IPS-20b (cell line): ENCODE results near the gene APBB2.

ENCODE experiments used
- H3K27ac ChIP-seq: one replicate; pipeline ENCODE4 v1.5.1; 2013; ENCODE audit warnings: low read length
- H3K27me3 ChIP-seq: 2 replicates; pipeline ENCODE4 v1.6.1; 2013; ENCODE audit warnings: mild to moderate bottlenecking, low read length, inconsistent platforms; ENCODE audit not compliant: insufficient read depth
- H3K36me3 ChIP-seq: 2 replicates; pipeline ENCODE4 v1.6.1; 2013; ENCODE audit warnings: low read depth, mild to moderate bottlenecking, inconsistent platforms, low read length, moderate library complexity; ENCODE audit not compliant: insufficient read depth
- H3K4me1 ChIP-seq: 2 replicates; pipeline ENCODE4 v1.6.1; 2013; ENCODE audit warnings: mild to moderate bottlenecking, control low read depth, inconsistent platforms, low read length, moderate library complexity; ENCODE audit not compliant: insufficient read depth
- H3K4me3 ChIP-seq: 2 replicates; pipeline ENCODE4 v1.5.1; 2013; ENCODE audit warnings: mild to moderate bottlenecking, low read length, inconsistent platforms
- H3K9ac ChIP-seq: 2 replicates; pipeline ENCODE4 v1.6.1; 2013; ENCODE audit warnings: low read depth, mild to moderate bottlenecking, inconsistent platforms, low read length, moderate library complexity
- H3K9me3 ChIP-seq: 2 replicates; pipeline ENCODE4 v1.6.1; 2013; ENCODE audit warnings: mild to moderate bottlenecking, low read depth, low read length, inconsistent platforms; ENCODE audit not compliant: insufficient read depth

The APBB2 gene

DNA sequence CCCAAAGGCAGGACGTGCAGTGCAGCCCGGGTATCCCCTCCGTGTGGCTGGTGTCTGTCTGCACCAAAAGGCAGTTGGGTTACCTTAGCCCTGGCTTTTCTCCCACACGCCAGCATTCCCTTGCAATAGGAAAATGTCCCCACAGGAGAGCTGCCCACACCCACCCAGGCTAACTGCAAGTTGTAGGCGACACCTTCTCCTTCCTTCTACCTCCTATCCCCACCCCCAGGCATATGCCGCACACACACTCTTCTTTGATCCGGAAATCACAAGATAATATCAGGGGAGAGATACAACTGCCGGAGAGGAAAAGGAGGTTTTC is 444 bp upstream of the APBB2 start:
- H3K9ac ChIP-seq = no peak overlapping the region
- no peaks in the 10 kb centered on the region for H3K36me3 ChIP-seq
- H3K27me3 ChIP-seq = peaks cover 15% of the 10 kb centered on the region
- no peak overlapping the region for H3K27ac ChIP-seq
- H3K4me3 ChIP-seq = peak overlapping the region; percentile 43; the same call in 1 of the 2 replicates
- peaks cover 18% of the 10 kb centered on the region for H3K4me1 ChIP-seq
- H3K9me3 ChIP-seq = no peaks in the 10 kb centered on the region

DNA sequence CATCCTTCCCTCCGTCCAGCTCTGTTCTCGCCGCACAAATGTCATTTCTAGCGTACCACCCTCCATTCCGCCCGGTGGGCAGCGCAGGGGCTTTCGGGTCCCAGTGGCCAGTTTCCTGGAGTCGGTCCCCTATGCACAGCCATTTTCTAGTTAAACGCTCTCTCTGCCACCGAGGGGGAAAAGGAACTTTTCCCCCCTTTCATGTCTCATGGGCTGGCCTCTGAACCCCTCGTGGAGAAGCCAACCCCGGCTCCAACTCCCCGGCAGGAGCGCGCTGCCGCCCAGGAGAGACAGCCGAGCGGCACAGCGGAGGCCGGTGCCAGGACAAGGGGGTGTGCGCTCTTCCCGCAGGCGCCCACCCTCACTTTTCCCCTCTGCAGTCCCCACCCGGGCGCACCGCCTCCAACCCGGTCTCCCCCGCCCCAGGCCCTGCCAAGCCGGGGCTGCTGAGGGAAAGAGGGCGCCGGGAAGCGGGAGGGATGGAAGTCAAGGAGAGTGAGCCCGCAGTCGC is 662 bp downstream of the APBB2 start:
- H3K27me3 ChIP-seq = peaks cover 15% of the 10 kb centered on the region
- no peak overlapping the region for H3K27ac ChIP-seq
- no peaks in the 10 kb centered on the region for H3K36me3 ChIP-seq
- peak overlapping the region; percentile 73; the same call in 1 of the 2 replicates for H3K9ac ChIP-seq
- peak overlapping the region; percentile 86 for H3K4me3 ChIP-seq
- no peaks in the 10 kb centered on the region for H3K9me3 ChIP-seq
- peaks cover 18% of the 10 kb centered on the region for H3K4me1 ChIP-seq

DNA sequence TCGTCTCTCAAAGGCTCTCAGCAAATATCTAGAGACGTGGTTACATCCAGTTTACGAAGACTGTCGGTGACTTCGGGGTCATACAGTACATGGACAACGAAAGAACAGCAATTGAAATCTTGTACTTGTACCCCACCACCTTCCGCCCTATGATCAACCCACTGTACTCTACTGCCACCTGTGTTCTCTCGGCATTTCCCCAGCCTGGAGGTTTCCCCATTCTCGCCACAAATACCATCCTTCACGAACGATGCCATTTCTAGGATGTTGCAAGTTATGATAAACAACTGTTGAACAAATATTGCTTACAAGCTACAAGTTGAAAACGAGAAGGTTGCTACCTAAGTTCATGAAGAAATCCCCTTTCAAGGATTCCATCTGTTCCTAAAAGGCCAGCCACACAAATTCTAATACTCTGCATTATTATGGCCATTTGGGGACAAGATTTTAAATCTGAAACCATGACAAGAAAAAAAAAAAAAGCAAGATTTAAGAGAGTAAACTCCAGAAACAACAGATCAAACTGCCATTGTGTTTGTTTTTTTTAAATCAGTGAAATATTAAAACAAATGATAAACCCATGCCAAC is 1.6 kb downstream of the APBB2 start:
- peak overlapping the region; percentile 73; the same call in 1 of the 2 replicates for H3K9ac ChIP-seq

DNA sequence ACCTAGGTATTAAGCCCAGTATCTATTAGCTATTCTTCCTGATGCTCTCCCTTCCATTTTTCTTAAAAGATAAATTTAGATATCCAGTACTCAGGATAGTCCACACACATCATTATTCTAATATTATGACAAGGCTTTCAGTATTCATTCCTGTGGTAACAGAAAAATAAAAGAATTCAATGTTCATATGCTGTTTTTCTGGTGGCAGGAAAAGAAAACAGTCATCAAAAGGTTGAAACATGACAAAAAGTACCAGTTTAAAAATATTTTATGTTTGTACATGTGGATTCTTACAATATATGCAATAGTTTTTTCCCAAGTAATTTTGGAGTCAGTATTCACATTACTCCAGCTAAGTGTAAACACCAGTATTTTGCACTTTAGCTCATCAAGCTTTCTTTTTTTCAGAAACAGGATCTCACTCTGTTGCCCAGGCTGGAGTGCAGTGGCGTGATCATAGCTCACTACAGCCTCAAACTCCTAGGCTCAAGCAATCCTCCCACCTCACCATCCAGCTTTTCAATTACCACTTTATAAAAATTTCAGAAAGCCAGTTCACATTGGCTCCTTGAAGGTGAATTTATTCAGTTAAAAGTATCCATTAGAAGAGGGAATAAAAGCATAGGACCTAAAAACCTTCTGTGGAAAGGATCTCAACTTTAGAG is 2.3 kb downstream of the APBB2 start:
- no peak overlapping the region for H3K9ac ChIP-seq
- no peak overlapping the region for H3K4me3 ChIP-seq
- no peaks in the 10 kb centered on the region for H3K9me3 ChIP-seq
- no peak overlapping the region for H3K27ac ChIP-seq
- H3K4me1 ChIP-seq = peaks cover 14% of the 10 kb centered on the region
- H3K27me3 ChIP-seq = peaks cover 15% of the 10 kb centered on the region
- no peaks in the 10 kb centered on the region for H3K36me3 ChIP-seq

More for the DNA sequence above, 1.6 kb downstream of the APBB2 start:
- no peaks in the 10 kb centered on the region for H3K36me3 ChIP-seq
- no peaks in the 10 kb centered on the region for H3K9me3 ChIP-seq
- H3K27me3 ChIP-seq = peaks cover 15% of the 10 kb centered on the region
- H3K4me3 ChIP-seq = peak overlapping the region; percentile 86
- H3K4me1 ChIP-seq = peaks cover 18% of the 10 kb centered on the region
- H3K27ac ChIP-seq = no peak overlapping the region

DNA sequence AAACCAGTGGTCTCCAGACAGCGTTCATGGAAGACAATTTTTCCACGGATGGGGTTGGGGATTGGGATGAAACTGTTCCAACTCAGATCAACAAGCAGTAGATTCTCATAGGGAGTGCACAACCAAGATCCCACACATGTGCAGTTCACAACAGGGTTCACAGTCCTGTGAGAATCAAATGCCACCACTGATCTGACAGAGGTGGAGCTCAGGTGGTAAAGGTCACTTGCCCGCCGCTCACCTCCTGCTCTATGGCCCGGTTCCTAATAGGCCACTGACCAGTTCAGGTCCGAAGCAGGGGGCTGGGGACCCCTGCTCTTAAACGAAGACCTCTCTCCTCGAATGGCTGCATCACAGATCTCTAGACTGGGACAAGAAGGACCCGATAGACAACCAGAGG is 4.4 kb downstream of the APBB2 start:
- Histone ChIP-seq H3K4me3 (no peak overlapping the region), H3K9ac (no peak overlapping the region), H3K9me3 (no peaks in the 10 kb centered on the region), H3K4me1 (peaks cover 17% of the 10 kb centered on the region), H3K36me3 (no peaks in the 10 kb centered on the region), H3K27ac (no peak overlapping the region), H3K27me3 (peaks cover 15% of the 10 kb centered on the region)

DNA sequence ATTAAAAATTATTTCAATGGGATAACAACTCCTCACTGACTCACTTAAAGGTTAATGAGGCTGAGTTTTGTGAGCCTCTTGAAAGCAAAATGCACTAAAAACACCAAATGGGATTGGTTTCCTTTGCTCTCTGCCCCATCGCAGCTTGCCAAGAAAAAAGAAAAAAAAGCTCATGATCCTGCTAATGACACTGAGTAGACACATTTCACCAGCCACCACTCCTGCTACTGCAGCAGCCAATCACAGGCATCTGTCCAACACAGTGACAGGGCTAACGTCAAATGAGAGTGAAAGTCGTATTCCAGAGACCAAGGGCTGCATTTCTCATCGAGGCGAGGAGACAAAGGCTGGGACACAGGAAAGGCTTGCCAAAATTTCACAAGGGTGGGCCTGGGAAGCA is 5.2 kb downstream of the APBB2 start:
- no peak overlapping the region for H3K9ac ChIP-seq
- H3K27ac ChIP-seq = no peak overlapping the region
- peaks cover 24% of the 10 kb centered on the region for H3K4me1 ChIP-seq

DNA sequence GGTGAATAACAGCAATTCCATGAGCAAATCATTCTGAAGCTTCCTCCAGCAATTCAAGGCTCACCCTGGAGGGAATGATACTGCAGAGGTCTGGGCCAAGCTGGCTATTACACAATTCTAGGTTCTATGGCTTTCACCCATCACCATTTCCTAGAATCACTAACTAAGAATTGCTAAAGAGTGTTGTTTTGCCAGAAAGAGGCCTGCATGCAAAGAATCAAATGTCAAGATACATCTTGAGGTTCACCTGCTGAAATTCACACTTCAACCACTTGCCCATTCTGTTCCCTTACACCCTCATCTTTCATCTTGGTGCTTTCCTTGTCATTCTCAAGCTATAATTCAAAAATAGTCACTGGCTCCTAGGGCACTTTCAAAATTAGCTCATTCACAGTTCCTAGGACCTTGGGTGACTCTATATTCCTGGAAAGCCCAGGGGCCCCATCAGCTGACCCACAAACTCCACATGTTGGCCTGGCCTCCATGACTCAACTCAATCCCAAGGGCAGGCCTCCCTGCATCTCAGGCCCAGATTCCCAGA is 7.0 kb downstream of the APBB2 start:
- Histone ChIP-seq H3K9me3 (no peaks in the 10 kb centered on the region), H3K27ac (no peak overlapping the region), H3K36me3 (no peaks in the 10 kb centered on the region), H3K9ac (no peak overlapping the region), H3K4me3 (no peak overlapping the region), H3K4me1 (peaks cover 19% of the 10 kb centered on the region), H3K27me3 (peaks cover 3% of the 10 kb centered on the region)

More for the DNA sequence above, 5.2 kb downstream of the APBB2 start:
- Histone ChIP-seq H3K27me3 (peaks cover 15% of the 10 kb centered on the region), H3K4me3 (no peak overlapping the region), H3K36me3 (no peaks in the 10 kb centered on the region), H3K9me3 (no peaks in the 10 kb centered on the region)

DNA sequence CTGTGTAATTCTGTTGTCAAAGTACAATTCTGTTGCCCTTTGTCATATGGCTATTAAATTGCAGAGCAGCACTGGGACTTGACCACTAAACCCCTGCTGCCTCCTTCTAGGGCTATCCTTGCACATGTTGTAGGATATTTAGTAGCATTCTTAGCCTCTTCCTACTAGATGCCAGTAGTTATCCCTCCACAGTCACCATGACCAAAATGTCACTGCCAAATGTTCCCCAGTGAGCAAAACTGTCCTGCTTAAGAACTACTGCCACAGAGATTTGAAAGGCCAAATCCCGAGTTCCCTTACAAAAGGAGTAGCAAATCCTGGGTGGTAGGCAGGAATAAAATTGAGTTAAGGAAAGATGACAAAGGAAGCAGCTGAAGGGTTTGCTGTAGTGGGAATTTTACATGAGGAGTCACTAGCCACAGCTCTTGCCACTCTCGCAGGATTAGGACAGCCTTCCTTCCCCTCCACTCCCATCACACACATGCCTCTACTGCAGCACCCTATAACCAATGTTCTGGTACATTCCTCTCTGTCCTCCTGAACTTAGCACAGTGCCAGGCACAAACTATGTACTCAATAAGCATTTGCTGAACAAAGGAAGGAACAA is 8.4 kb downstream of the APBB2 start:
- Histone ChIP-seq H3K4me3 (no peak overlapping the region), H3K36me3 (no peaks in the 10 kb centered on the region), H3K27me3 (no peaks in the 10 kb centered on the region), H3K4me1 (peaks cover 19% of the 10 kb centered on the region), H3K9ac (no peak overlapping the region), H3K27ac (no peak overlapping the region), H3K9me3 (no peaks in the 10 kb centered on the region)

DNA sequence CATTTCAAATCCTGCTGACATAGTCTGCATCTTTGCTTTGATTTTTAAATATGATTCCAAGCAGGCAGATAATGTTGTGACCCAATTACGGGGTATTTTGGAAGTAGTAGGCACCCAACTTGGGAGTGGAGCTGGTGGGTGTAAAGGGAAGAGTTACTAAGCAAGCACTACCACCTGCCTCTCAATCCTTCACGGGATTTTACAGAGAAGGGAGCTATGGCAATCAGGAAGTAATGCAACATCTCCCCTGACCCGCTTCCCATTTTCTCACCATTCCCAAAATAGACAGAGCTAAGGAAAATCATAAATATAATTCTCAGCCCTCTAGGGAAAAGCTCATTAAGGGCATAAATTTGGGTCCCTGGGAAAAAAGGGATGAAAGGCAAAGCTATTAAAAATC is 9.2 kb downstream of the APBB2 start:
- Histone ChIP-seq H3K27me3 (no peaks in the 10 kb centered on the region), H3K9ac (no peak overlapping the region), H3K27ac (no peak overlapping the region), H3K4me1 (peaks cover 23% of the 10 kb centered on the region), H3K36me3 (no peaks in the 10 kb centered on the region), H3K9me3 (no peaks in the 10 kb centered on the region), H3K4me3 (no peak overlapping the region)

DNA sequence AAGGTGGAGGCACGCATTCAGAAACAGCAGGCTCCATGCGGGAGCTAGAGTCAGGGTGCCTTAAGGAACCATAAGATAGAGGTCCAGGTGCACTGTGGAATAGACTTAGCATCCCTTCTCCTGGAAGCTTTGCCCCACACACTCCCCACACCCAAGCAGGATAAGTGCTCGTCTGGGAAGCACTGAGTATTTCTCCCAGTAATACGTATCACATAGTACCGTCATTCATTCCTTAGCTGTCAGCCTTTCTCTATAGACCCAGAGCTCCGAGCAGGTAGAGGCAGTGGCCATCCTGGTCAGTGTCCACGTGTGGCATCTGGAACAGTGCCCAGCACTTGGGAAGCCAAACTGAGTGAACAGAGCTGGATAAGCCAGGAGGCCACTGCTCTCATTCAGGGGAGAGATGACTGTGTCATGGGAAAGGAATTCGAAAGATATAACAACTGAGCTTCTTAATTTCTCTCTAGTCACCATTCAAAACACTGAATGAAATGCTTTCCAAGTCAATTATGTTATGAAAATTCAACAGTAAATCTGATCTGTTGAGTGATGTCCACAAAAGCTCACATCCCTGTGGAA is 9.9 kb downstream of the APBB2 start:
- no peaks in the 10 kb centered on the region for H3K36me3 ChIP-seq
- H3K9ac ChIP-seq = no peak overlapping the region
- no peak overlapping the region for H3K4me3 ChIP-seq
- H3K27ac ChIP-seq = no peak overlapping the region
- H3K27me3 ChIP-seq = no peaks in the 10 kb centered on the region
- H3K4me1 ChIP-seq = peaks cover 23% of the 10 kb centered on the region
- H3K9me3 ChIP-seq = no peaks in the 10 kb centered on the region

DNA sequence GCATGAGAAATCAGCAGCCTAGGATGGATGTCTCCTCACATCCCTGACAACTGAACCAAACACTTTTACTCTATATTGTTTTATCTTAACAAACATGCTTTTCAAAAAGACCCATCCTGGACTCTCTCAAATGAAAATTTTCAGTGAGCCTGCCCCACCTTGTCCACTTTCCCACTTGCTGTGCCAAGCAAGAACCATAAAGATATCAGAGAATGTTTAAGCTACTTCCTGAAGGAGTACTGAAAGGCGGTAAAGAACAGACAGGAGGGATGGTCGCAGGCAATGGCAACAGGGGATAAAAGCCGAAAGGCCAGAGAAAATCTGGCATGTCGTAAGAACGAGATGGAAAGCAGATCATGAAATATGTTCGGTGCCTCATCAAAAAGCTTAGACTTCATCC is 10.5 kb downstream of the APBB2 start:
- no peak overlapping the region for H3K27ac ChIP-seq
- H3K36me3 ChIP-seq = no peaks in the 10 kb centered on the region
- H3K4me1 ChIP-seq = peaks cover 23% of the 10 kb centered on the region
- no peaks in the 10 kb centered on the region for H3K27me3 ChIP-seq
- no peaks in the 10 kb centered on the region for H3K9me3 ChIP-seq
- H3K9ac ChIP-seq = no peak overlapping the region
- no peak overlapping the region for H3K4me3 ChIP-seq
